Nephron progenitor cell (in vitro differentiated cells): ENCODE results near the gene ARHGEF26.

Experiments
- DNase-seq: peaks from one replicate; pipeline ENCODE4 v3.0.0; 2021
- H3K27ac Mint-ChIP-seq: 2 replicates; pipeline ENCODE4 v1.8.0; 2021; ENCODE audit warnings: mild to moderate bottlenecking, moderate library complexity, mixed read lengths
- H3K27me3 Mint-ChIP-seq: 2 replicates; pipeline ENCODE4 v1.8.0; 2021; ENCODE audit warnings: mild to moderate bottlenecking, low read depth, mixed read lengths; ENCODE audit not compliant: poor library complexity
- H3K36me3 Mint-ChIP-seq: 2 replicates; pipeline ENCODE4 v1.8.0; 2021; ENCODE audit warnings: low read depth, mixed read lengths
- H3K4me1 Mint-ChIP-seq: 2 replicates; pipeline ENCODE4 v1.8.0; 2021; ENCODE audit warnings: mixed read lengths
- H3K4me3 Mint-ChIP-seq: 2 replicates; pipeline ENCODE4 v1.8.0; 2021; ENCODE audit warnings: mild to moderate bottlenecking, moderate library complexity, mixed read lengths
- H3K9me3 Mint-ChIP-seq: 2 replicates; pipeline ENCODE4 v1.8.0; 2021; ENCODE audit warnings: mild to moderate bottlenecking, moderate library complexity, mixed read lengths
- CTCF ChIP-seq: fragments of 200-600 bp; sonication (generic); IDR thresholded peaks from 2 replicates; pipeline ENCODE4 v1.5.0; 2021; ENCODE audit warnings: antibody characterized with exemption

The ARHGEF26 gene

GRCh38 chr3:154224366-154224765 is 103.2 kb downstream of the ARHGEF26 start:
- H3K36me3 Mint-ChIP-seq, result peaks cover 7% of the 10 kb centered on the region
- DNase-seq, result no peak
- TF ChIP-seq CTCF, result no peak
- H3K4me1 Mint-ChIP-seq, result peaks cover 45% of the 10 kb centered on the region
- H3K27ac Mint-ChIP-seq, result no peak overlapping the region
- H3K9me3 Mint-ChIP-seq, result no peaks in the 10 kb centered on the region
- H3K4me3 Mint-ChIP-seq, result no peak overlapping the region
- no peaks in the 10 kb centered on the region for H3K27me3 Mint-ChIP-seq

GRCh38 chr3:154224866-154225265 is 103.7 kb downstream of the ARHGEF26 start:
- Mint-ChIP-seq H3K27ac (no peak overlapping the region), H3K9me3 (no peaks in the 10 kb centered on the region), H3K36me3 (peaks cover 7% of the 10 kb centered on the region), H3K4me3 (no peak overlapping the region), H3K27me3 (no peaks in the 10 kb centered on the region), H3K4me1 (peaks cover 49% of the 10 kb centered on the region)
- DNase-seq, result no peak
- TF ChIP-seq CTCF, result no peak

- no peaks in the 10 kb centered on the region for H3K27me3 Mint-ChIP-seq
- H3K27ac Mint-ChIP-seq, result no peak overlapping the region
- H3K4me1 Mint-ChIP-seq, result peaks cover 43% of the 10 kb centered on the region
- peaks cover 1% of the 10 kb centered on the region for H3K36me3 Mint-ChIP-seq
- no peak for TF ChIP-seq CTCF
- H3K9me3 Mint-ChIP-seq, result no peaks in the 10 kb centered on the region
- no peak overlapping the region for H3K4me3 Mint-ChIP-seq
- no peak for DNase-seq
These were observed 104.3 kb downstream of the ARHGEF26 start for GRCh38 chr3:154225536-154225935.

GRCh38 chr3:154227531-154227930 is 106.3 kb downstream of the ARHGEF26 start:
- no peak for DNase-seq
- H3K4me3 Mint-ChIP-seq, result no peak overlapping the region
- no peak for TF ChIP-seq CTCF
- H3K27ac Mint-ChIP-seq, result no peak overlapping the region
- no peaks in the 10 kb centered on the region for H3K36me3 Mint-ChIP-seq
- peaks cover 41% of the 10 kb centered on the region for H3K4me1 Mint-ChIP-seq
- H3K27me3 Mint-ChIP-seq, result no peaks in the 10 kb centered on the region
- H3K9me3 Mint-ChIP-seq, result no peaks in the 10 kb centered on the region

- no peak overlapping the region for H3K4me3 Mint-ChIP-seq
- TF ChIP-seq CTCF, result no peak
- no peaks in the 10 kb centered on the region for H3K9me3 Mint-ChIP-seq
- H3K27me3 Mint-ChIP-seq, result no peaks in the 10 kb centered on the region
- no peaks in the 10 kb centered on the region for H3K36me3 Mint-ChIP-seq
- H3K4me1 Mint-ChIP-seq, result peaks cover 44% of the 10 kb centered on the region
- H3K27ac Mint-ChIP-seq, result peak overlapping the region; percentile 42
- DNase-seq, result no peak
These were observed 107.5 kb downstream of the ARHGEF26 start for GRCh38 chr3:154228561-154229216.

- H3K27ac Mint-ChIP-seq, result peak overlapping the region; percentile 64
- peaks cover 39% of the 10 kb centered on the region for H3K4me1 Mint-ChIP-seq
- no peaks in the 10 kb centered on the region for H3K27me3 Mint-ChIP-seq
- no peak overlapping the region for H3K4me3 Mint-ChIP-seq
- no peaks in the 10 kb centered on the region for H3K9me3 Mint-ChIP-seq
- TF ChIP-seq CTCF, result no peak
- H3K36me3 Mint-ChIP-seq, result no peaks in the 10 kb centered on the region
- no peak for DNase-seq
These were observed 108.0 kb downstream of the ARHGEF26 start for GRCh38 chr3:154229217-154229590.
